Activated CD8-positive, alpha-beta memory T cell treated with anti-CD3 and anti-CD28 coated beads, Interleukin-2, amount 50 U/mL, for 1 hour (primary cell): ENCODE measurements around the gene CYBRD1.
"Not testable (repeated sequence)": the region's sequence is repeated elsewhere in the genome, so short reads cannot be mapped to it uniquely, and the experiment has no call there.

Experiments
- DNase-seq: peaks from one replicate; pipeline ENCODE4 v3.0.0-alpha.2; 2020; ENCODE audit errors: extremely low read depth

CYBRD1 gene, protein sequence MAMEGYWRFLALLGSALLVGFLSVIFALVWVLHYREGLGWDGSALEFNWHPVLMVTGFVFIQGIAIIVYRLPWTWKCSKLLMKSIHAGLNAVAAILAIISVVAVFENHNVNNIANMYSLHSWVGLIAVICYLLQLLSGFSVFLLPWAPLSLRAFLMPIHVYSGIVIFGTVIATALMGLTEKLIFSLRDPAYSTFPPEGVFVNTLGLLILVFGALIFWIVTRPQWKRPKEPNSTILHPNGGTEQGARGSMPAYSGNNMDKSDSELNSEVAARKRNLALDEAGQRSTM

DNA sequence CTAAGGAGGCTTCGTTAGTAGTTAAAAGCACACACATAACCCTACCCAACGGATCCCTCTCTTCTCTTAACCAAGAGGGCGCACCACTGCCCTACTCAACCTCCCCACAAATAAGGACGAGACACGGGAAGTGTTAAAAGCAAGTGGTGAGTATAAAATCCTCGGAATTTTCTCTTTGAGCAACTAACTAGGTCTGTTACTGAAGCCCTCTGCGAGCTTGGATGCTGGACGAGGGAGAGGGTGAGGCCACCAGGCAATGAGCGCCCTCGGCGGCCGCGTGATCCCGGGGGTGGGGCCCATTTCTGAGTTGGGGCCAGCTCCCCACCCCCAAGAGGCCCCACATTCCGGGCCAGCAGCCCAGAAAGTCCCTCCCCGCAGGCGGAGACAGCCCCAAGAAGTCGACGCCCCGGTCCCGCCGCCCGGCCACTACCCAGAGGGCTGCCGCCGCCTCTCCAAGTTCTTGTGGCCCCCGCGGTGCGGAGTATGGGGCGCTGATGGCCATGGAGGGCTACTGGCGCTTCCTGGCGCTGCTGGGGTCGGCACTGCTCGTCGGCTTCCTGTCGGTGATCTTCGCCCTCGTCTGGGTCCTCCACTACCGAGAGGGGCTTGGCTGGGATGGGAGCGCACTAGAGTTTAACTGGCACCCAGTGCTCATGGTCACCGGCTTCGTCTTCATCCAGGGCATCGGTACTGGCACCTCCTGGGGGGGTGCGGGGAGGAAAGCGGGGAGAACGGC is at the start of gene CYBRD1:
CYBRD1 (plus strand) TSS at position 423 of the 736 bp plus-strand sequence; CDS start at position 495, 72 bp downstream.
- DNase-seq, result no peak

DNA sequence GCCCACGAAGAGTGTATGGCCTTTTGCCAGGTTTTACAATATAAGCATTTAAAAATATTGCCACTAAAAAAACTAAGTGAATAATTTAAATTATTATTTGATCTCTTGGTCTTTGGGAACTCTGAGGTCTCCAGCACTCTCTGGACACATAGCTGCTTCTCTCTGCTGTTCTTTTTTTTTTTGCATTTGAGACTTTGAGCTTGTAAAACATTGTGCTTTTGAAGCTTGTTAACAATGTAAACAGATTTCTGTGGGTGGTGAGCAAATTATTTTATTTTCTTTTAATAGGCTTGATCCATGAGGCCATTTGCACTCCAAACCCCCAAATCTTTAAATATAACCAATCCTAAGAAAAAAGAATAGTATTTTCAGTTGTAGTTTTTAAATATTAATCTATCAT is 46.3 kb upstream of the CYBRD1 start:
- DNase-seq, result no peak

DNA sequence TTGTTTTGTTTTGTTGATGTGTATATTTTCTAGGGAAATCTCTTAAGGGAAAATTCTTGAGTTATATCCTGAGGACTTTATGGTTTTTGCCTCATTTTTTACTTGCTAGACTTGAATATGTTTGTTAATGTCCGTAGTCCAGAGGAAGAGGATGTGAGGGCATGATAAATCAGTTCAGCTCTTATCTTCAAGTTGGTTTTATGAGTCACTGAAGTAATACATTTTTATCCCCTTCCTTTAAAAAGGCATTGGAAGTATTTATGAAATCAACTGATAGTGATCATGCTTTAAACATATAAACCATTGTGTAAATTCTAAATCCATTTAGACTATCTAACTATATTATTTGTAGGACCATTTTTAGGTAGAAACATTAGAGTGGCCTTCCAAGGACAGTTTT is 43.9 kb upstream of the CYBRD1 start:
- no peak for DNase-seq

DNA sequence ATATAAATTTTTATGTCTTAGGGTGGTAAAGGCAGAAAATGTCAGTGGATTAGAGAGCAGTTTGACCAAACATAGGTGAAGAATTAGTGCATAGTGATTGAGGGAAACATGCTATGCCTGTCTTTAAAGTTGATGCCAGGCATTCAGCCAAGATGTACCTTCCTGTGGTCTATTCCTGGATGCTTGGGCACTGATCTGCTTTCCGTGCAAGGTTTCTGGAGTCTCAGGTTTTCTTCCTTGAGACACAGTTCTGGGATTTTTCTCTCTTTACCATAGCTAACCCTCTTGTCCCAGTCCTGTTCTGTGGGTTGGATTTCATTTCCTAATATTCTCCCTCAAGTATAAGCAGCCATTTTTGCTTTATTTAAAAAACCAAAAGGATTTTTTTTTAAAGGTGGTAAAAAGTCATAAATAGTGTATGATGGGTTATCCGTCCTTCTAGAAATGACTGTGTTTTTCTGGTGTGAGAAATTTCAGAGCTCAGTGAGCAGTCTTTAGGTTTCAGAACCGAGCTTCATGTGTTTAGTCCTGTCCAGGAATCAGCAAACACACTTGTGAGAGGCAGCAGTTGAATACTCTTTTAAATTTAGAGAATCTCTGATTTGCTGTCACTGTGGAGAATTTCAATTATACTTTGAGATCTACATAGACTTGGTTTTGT is 43.0 kb upstream of the CYBRD1 start:
- DNase-seq, result no peak

DNA sequence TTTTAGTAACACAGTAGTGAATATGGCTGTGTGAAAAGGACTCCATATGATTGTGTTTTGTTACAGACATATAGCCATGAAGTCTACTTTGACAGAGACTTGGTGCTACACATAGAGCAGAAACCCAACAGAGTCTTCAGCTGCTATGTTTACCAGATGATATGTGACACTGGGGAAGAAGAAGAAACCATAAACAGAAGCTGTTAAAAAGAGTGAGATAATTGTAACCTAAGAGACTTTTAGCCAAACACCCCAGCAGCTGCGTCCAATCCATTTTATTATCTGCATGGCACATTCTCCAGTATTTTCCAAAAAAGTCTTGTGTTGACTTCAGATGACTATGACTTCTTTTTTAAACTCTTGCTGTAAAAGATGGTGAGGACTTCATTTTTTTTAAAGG is 41.4 kb upstream of the CYBRD1 start:
- no peak for DNase-seq

DNA sequence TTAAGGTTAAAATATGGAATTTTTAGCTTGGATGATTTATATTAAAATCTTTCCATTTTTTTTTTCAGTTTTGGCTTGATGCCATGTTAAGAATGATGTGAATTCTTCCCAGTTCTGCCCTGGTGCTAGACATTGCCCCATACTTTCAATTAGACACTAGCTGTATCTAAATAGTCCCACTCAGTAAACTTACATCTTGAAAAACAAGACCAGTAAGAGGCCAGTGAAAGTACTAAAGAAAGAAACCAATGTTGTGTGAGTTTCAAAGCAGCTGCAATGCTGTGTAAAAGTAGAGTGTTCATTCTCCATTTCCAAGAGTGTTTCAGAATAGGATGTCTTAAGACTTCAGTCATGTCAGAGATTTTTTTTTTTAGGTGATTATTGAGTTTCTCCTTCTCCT is 40.0 kb upstream of the CYBRD1 start:
- DNase-seq, result no peak

DNA sequence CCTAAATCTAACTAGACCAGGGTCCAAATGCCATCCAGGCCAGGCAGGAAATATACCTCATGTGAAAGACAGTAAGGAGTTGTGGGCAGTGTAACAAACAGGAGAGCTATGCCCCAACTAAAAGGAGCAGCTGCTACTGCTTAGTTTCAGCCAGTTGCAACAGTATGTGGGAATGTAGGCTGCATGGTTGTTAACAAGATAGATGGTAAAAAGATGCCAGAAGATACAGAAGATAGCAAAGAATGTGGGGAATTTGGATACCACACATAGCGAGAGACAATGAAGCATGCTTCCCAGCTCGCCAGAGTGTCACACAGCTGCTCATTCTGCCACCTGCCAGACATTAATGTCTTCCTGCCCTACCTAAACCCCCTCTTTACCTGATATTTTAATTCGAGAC is 39.4 kb upstream of the CYBRD1 start:
- no peak for DNase-seq

DNA sequence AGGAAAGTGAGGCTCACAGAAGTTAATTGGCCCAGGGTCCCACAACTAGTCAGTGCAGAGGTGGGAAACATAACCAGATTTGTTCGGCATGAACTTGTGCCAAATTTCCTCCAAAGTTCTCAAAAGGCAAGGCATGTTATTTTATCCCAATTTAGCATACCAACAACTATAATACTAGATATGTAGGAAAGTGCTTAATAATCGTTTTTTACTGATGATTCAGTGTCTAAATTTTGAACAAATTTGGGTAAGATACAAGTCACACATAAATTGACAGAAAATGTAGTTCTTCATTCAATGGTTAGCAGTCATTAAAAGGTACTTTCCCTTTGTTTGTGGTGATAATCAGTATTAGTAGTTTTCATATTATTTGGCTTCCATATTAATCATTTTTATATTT is 38.5 kb upstream of the CYBRD1 start:
- DNase-seq, result no peak

DNA sequence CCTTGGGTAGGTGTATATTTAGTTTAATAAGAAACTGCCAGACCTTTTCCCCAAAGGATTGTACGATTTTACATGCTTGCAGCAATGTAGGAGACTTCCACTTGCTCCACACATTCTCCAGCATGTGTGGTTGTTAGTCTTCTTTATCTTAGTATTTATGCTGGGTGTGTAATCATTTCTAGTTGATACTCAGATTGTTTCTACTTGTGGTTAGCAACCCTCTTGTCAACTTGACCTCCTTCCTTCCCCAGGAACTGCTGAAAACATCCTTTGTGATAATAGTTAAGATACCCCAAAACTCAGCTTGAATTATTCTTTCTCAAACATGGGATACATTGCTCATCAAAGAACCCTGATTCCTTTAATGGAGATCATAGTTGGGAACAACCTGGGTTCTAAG is 37.2 kb upstream of the CYBRD1 start:
- DNase-seq, result no peak

DNA sequence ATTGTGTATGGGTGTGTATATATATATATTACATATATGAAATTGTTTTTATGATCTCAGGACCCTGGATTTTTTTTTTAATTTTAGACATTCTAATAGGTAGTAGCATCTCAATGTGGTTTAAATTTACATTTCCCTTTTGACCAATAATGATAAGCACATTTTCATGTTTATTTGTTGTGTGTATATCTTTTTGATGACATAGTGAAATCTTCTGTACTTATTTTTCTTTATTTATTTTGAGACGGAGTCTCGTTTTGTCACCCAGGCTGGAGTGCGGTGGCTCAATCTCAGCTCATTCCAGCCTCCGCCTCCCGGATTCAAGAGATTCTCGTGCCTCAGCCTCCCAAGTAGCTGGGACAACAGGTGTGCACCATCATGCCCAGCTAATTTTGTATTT is 35.1 kb upstream of the CYBRD1 start:
- DNase-seq, result no peak

DNA sequence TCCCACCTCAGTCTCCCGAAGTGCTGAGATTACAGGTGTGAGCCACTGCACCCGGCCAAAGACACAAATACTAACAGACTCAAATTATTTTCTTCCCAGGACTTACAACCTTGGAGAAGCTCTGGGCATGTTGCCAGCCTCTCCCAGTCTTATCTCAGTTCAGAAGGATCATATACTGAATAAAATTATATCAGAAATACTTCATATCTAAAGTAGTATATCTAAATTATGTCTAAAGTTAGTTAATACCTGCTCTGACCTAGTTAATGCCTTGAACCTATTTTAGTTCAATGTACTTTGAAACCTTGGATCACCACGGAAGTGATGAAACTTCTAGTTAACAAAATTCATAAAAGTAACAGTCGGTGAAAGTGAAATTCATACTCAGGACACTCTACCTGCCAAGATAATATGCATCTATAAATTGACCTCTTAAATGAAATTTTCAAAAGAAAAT is 34.4 kb upstream of the CYBRD1 start:
- no peak for DNase-seq

DNA sequence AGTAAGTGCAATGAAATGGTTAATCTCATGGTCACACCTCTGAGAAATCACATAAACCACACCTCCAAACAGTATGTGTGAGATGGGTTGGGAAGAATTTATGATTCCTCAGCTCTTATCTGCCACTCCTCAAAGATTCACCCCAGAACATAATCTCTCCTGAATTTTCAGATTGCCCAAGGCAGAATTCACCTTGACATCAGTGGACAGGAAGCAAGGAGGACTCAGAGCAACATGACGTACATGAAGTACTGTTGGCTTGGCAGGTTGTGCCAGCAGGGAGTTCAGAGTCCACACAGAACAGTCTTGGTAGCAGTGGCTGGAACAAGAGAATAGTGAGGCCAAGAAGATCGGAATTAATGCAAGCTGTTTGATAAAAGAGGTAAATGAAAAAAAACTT is 31.7 kb upstream of the CYBRD1 start:
- DNase-seq, result no peak

DNA sequence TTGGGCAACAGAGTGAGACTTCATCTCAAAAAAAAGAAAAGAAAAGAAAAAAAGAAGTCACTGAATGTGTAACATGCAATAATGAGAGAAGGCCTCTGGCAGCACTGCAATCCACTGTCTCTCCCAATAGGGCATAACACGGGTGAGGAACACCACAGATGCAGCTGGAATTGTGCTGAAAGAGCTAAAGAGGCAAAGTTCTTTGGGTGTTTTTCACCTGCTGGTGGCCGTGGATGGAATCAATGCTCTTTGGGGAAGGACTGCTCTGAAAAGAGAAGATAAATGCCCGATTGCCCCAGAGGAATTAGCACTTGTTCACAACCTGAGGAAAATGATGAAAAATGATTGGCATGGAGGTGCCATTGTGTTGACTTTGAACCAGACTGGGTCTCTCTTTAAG is 31.0 kb upstream of the CYBRD1 start:
- DNase-seq, result no peak

DNA sequence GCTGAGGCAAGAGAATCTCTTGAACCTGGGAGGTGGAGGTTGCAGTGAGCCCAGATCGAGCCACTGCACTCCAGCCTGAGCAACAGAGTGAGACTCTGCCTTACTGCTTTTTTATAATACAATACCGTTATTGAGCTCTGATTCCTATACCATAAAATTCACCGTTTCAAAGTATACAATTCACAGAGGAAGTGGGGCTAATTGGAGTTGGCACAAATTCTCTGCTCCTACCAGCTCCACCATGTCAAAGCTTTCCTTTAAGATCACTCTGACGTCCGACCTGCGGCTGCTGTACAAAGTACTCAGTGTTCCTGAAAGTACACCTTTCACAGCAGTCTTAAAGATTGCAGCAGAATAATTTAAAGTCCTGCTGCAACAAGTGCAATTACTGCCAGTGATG is 29.6 kb upstream of the CYBRD1 start:
- DNase-seq, result no peak

DNA sequence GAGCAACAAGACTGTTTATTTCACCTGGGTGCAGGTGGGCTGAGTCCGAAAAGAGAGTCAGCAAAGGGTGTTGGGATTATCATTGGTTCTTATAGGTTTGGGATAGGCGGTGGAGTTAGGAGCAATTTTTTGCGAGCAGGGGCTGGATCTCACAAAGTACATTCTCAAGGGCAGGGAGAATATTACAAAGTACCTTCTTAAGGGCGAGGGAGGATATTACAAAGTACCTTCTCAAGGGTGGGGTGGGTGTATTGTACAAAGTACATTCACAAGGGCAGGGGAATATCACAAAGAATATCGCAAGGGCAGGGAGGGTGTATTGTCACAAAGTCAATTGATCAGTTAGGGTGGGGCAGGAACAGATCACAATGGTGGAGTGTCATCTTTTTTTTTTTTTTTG is 24.6 kb upstream of the CYBRD1 start:
- DNase-seq, result not testable (repeated sequence)

DNA sequence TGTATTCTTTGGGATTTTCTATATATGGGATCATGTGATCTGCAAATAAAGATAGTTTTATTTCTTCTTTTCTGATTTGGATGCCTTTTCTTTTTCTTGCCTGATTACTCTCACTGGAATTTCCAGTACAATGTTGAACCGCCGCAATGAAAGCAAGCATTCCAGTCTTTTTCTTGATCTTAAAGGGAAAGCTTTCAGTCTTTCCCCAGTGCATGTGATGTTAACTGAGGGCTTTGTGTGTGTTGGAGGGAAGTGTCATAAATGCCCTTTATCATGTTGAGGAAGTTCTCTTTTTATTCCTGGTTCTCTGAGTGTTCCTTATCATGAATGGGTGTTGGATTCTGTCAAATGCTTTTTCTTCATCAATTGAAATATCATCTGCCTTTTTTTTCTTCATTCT is 16.9 kb upstream of the CYBRD1 start:
- DNase-seq, result no peak

DNA sequence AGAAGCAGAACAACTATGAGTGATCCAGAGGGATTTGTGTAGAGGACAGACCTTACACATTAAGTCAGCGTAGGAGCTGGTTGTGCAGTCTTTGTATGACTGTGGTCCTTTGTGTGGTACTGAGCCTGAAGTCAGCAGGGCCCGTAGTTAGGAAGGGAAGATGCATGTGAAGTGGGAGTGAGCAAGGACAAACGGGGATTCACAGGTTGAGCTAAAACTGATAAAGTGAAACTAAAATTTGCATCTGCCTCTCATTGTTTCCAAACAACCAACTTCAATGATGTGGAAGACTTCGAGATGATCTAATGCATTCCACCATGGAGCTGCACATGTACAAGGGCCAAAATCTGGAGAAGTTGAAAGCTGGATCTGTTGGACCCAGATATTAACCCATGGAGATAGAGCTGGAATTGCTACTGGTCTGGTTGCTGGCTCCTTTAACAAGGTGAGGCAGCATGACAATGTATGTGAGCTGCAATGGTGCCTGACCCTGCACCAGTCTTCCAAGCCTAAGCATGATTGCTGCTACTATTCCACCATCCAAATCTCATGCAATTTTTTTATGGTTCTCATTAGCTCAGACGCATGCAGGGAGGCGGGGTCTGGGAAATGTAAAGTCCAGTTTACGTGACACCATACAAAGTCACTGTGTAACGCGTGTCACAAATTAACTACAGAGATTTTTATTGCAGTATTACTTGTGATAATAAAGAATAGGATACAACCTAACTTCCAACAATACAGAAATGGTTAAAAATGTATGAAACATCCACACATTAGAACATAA is 12.1 kb upstream of the CYBRD1 start:
- no peak for DNase-seq

DNA sequence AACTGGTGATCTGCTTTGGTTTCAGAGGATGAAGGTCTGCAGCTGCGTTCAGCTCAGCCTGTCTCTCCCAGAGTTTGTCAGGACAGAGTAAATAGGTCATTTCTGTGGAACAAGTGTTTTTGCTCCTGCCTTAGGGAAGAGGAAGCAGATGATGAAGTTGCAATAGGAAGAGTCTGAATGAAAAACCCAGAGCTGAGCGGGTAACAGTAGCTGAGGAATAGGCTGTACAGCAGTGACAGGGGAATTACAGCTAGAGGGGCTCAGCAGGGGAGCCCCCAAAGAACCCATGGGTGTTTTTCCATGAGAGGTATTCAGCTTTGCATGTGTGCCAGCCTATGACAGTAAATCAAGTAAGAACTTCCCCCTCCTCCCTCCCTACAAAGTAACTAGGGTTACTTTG is 10.3 kb upstream of the CYBRD1 start:
- DNase-seq, result no peak

DNA sequence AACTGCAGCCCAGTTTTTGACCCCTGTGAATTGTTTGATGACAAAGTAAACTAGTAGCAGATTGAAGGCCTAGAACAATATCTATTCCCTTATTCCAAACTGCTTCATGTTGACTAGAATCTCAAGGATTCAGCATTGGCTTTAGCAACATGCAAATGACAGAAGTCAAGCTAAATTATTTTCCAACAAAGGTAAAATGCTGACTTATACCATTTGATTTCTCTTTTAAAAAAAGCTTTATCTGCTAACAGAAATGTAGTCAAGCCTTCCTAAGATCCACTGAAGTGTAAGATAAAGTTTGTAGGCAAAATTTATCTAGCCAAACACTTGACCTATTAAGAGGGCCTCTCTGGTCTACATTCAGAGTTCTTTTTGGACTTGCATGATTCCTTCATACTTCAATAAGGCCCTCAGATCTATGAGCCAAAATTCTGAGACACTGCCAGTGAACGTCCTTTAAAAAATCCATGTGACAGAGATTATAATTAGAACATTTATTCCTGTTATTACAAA is 9.5 kb upstream of the CYBRD1 start:
- no peak for DNase-seq

DNA sequence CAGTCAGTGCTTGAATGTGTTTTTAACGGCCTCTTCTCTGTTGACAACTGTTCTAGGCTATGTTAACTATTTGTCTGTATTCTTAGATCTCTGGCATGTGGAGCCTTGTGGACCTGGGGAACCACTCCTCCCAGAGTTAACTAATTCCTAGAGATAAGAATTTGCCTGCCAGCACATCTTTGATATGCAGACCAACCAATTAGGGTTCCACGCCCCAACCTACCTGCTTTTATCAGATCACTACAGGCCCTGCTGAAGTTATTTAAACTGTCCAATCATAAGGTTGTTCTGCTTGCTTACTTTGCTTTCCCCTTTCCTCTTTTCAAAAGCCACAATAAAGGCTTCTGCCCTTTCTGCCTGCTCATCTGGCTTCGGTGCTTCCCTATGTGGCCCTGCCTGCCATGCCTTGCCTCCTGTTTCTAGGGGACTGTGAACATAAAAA is 8.5 kb upstream of the CYBRD1 start:
- no peak for DNase-seq

DNA sequence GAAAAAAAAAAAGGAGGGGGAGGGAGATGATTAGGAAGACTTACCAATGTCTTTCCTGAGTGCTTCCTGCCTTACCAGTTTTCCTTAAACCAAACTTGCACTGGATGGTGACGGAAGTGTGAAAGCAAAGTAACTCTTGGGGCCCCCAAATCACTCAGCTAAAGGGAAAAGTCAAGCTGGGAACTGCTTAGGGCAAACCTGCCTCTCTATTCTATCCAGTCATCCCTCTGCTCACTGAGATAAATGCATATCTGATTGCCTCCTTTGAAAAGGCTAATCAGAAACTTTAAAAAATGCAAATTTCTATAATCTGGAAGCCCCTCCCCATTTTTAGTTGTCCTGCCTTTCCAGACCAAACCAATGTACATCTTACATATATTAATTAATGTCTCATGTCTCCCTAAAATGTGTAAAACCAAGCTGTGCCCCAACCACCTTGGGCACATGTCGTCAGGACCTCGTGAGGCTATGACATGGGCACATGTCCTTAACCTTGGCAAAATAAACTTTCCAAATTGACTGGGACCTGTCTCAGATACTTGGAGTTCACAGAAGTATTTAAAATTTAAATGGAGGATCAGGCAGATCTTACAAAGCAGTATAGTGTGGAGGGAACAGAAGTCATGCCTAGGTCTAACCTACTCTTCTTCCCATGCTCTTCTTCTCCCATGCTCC is 7.2 kb upstream of the CYBRD1 start:
- DNase-seq, result no peak
